Measurements from ENCODE around the gene ZIC1.

- TF ChIP-seq CTCF (IDR thresholded peaks at IDR 0.05; ENCODE audit: insufficient read depth, low read length) (no peak), SPI1 (IDR thresholded peaks at IDR 0.05; ENCODE audit: borderline replicate concordance, low read depth) (no peak), POLR2AphosphoS5 (IDR thresholded peaks at IDR 0.05; ENCODE audit: low read depth) (no peak)
Observed at GRCh38 chr3:147423537-147423797, 14.3 kb downstream of the ZIC1 start.
